ENCODE measurements around the gene REEP1. TPM values are rescaled to one million over a fixed set of nuclear protein-coding genes. Genes with fewer than 3 reads are reported as not detected.

Gene REEP1
- total and polyA plus RNA-seq, 9 of the 15 experiments (the other 6 are each of a cell fraction or from before 2014, with no cell fraction given): 0.11 to 0.67 (median 0.13) TPM

DNA sequence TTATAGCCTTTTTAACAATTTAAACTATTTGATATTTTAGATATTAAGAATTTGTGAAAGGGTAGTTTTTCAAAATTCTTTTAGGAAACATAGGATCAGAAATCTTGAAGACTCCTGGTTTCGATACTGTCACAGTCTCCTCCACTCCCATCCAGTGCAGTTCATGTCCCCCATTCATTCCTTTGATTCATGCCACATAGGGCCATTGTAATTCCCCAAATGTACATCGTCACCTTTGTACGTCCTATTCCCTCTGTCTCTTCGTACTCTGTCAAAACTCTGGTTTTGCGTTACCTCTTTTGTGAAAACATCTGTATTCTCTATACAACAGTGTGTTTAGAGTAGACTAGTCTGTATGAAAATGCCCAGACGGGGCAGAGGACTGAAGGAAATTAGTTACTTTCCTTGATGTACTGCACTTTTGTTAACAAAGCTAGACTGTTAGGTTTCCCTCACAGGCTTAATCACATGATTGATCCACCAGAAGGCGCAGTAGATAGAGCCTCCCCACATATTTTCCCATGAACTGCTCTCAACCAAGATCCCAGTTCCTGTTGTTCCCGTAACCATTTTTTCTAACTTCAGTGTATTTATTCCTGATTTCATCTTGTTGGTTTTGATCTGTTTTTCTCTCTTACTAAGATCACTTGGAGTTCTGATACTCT is 135.6 kb downstream of the REEP1 start (continued):
- TF ChIP-seq, protein P1, sequence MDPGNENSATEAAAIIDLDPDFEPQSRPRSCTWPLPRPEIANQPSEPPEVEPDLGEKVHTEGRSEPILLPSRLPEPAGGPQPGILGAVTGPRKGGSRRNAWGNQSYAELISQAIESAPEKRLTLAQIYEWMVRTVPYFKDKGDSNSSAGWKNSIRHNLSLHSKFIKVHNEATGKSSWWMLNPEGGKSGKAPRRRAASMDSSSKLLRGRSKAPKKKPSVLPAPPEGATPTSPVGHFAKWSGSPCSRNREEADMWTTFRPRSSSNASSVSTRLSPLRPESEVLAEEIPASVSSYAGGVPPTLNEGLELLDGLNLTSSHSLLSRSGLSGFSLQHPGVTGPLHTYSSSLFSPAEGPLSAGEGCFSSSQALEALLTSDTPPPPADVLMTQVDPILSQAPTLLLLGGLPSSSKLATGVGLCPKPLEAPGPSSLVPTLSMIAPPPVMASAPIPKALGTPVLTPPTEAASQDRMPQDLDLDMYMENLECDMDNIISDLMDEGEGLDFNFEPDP (CRISPR knock-in tag; IDR thresholded peaks at IDR 0.05): no peak
- TF ChIP-seq ARHGAP35 (IDR thresholded peaks at IDR 0.05; ENCODE audit: partially characterized antibody) (no peak), CC2D1A (IDR thresholded peaks at IDR 0.05) (no peak), CSDE1 (IDR thresholded peaks at IDR 0.05) (no peak), KHSRP (IDR thresholded peaks at IDR 0.05) (no peak), ZNF444 (CRISPR knock-in tag; IDR thresholded peaks at IDR 0.05) (no peak), FOXK2 (conservative IDR thresholded peaks at IDR 0.05 in 1 of 2, IDR thresholded peaks at IDR 0.05 in 1 of 2; ENCODE audit: low read depth in 2 of 2) (peak; percentile 11 to 43; a peak in 2 of 4 replicates), SMARCE1 (IDR thresholded peaks at IDR 0.05) (peak; percentile 76), NFXL1 (CRISPR knock-in tag; IDR thresholded peaks at IDR 0.05) (no peak), MYC (IDR thresholded peaks at IDR 0.05; ENCODE audit: low read depth, low read length) (0 out of 2 replicates have a peak, but pooled peaks have one; percentile 31), MYC (CRISPR knock-in tag; IDR thresholded peaks at IDR 0.05; ENCODE audit: borderline replicate concordance, low read depth) (no peak), PATZ1 (CRISPR knock-in tag; IDR thresholded peaks at IDR 0.05; ENCODE audit: borderline replicate concordance) (no peak), ZNF175 (CRISPR knock-in tag; IDR thresholded peaks at IDR 0.05; ENCODE audit: low read depth) (no peak), MCM7 (IDR thresholded peaks at IDR 0.05) (no peak), NCOR1 (IDR thresholded peaks at IDR 0.05) (no peak; the same call in 1 of the 2 replicates), RBM34 (IDR thresholded peaks at IDR 0.05; ENCODE audit: borderline replicate concordance, insufficient read depth, low read length) (no peak), MXI1 (IDR thresholded peaks at IDR 0.05; ENCODE audit: low read depth, low read length) (no peak), ILF3 (IDR thresholded peaks at IDR 0.05; ENCODE audit: borderline replicate concordance) (no peak), TEAD4 (IDR thresholded peaks at IDR 0.05; ENCODE audit: low read length) (peak; percentile 74), TEAD4 (CRISPR knock-in tag; IDR thresholded peaks at IDR 0.05; ENCODE audit: borderline replicate concordance) (no peak), ZNF197 (CRISPR knock-in tag; IDR thresholded peaks at IDR 0.05; ENCODE audit: low read depth) (no peak), ELF2 (CRISPR knock-in tag; IDR thresholded peaks at IDR 0.05) (peak; percentile 40; the same call in 1 of the 2 replicates), BHLHE40 (IDR thresholded peaks at IDR 0.05; ENCODE audit: low read length) (peak; percentile 54)
- TF ChIP-seq, protein P2, sequence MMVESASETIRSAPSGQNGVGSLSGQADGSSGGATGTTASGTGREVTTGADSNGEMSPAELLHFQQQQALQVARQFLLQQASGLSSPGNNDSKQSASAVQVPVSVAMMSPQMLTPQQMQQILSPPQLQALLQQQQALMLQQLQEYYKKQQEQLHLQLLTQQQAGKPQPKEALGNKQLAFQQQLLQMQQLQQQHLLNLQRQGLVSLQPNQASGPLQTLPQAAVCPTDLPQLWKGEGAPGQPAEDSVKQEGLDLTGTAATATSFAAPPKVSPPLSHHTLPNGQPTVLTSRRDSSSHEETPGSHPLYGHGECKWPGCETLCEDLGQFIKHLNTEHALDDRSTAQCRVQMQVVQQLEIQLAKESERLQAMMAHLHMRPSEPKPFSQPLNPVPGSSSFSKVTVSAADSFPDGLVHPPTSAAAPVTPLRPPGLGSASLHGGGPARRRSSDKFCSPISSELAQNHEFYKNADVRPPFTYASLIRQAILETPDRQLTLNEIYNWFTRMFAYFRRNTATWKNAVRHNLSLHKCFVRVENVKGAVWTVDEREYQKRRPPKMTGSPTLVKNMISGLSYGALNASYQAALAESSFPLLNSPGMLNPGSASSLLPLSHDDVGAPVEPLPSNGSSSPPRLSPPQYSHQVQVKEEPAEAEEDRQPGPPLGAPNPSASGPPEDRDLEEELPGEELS (CRISPR knock-in tag; IDR thresholded peaks at IDR 0.05; ENCODE audit: borderline replicate concordance): no peak
